Gastroesophageal sphincter (tissue), 3 donors: ENCODE results near the gene HS6ST3.

Experiments used
- POLR2A ChIP-seq, 2 donors: fragments of 450-650 bp; IDR thresholded peaks; one replicate each; pipeline ENCODE4 v1.6.1; 2017; ENCODE audit warnings: antibody characterized with exemption in 2 of 2, mild to moderate bottlenecking in 2 of 2, moderate library complexity in 1 of 2
- POLR2AphosphoS5 ChIP-seq: sonication (generic); formaldehyde crosslinking; IDR thresholded peaks from one replicate; pipeline ENCODE4 v1.6.1; 2017; ENCODE audit warnings: antibody characterized with exemption
- TF ChIP-seq, protein P1 (sequence below), 4 experiments: fragments of 200-600 bp in 2 of 4; fragments of 450-650 bp in 2 of 4; sonication (generic) in 1 of 4; IDR thresholded peaks; one replicate each; pipeline ENCODE4 v1.5.1; 2017 to 2019; ENCODE audit warnings: antibody characterized with exemption in 4 of 4, mild to moderate bottlenecking in 2 of 4, moderate library complexity in 2 of 4

GRCh38 chr13:96491103-96491502, 401.2 kb downstream of the HS6ST3 start:
- TF ChIP-seq, protein P1, sequence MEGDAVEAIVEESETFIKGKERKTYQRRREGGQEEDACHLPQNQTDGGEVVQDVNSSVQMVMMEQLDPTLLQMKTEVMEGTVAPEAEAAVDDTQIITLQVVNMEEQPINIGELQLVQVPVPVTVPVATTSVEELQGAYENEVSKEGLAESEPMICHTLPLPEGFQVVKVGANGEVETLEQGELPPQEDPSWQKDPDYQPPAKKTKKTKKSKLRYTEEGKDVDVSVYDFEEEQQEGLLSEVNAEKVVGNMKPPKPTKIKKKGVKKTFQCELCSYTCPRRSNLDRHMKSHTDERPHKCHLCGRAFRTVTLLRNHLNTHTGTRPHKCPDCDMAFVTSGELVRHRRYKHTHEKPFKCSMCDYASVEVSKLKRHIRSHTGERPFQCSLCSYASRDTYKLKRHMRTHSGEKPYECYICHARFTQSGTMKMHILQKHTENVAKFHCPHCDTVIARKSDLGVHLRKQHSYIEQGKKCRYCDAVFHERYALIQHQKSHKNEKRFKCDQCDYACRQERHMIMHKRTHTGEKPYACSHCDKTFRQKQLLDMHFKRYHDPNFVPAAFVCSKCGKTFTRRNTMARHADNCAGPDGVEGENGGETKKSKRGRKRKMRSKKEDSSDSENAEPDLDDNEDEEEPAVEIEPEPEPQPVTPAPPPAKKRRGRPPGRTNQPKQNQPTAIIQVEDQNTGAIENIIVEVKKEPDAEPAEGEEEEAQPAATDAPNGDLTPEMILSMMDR (IDR thresholded peaks at IDR 0.05), result no peak
- TF ChIP-seq POLR2A (IDR thresholded peaks at IDR 0.05), result no peak
- no peak for TF ChIP-seq POLR2AphosphoS5
